MCF 10A (cell line): ENCODE results near the gene FGGY. TPM values are rescaled to one million over a fixed set of nuclear protein-coding genes. Genes with fewer than 3 reads are reported as not detected.

Experiments used
- BruUV-seq: library from RNA; stranded (reverse); fragments of 400-500 nt; replicated peaks from 2 replicates; lab custom pipeline; 2021; lab: Mats Ljungman, UMichigan
- CTCF ChIA-PET: fragments of 300-600 bp; sonication (Branson Sonifier 250); formaldehyde crosslinking; extraction: SDS; loops from one replicate; lab custom pipeline; 2021; ENCODE audit warnings: antibody characterized with exemption, inconsistent platforms; lab: Yijun Ruan, JAX
- POLR2A ChIA-PET: fragments of 300-600, 350-650 bp; sonication (Branson Sonifier 250); formaldehyde crosslinking; extraction: SDS; loops from one replicate; lab custom pipeline; 2020; ENCODE audit warnings: antibody characterized with exemption, inconsistent platforms; lab: Yijun Ruan, JAX
- DNase-seq: peaks from one replicate; pipeline ENCODE4 v3.0.0-alpha.2; 2018; ENCODE audit not compliant: unreplicated experiment
- H3K27ac Mint-ChIP-seq: one replicate; pipeline ENCODE4 v1.8.0; 2022; ENCODE audit warnings: mild to moderate bottlenecking, low read depth, mixed read lengths; ENCODE audit not compliant: unreplicated experiment
- H3K27me3 Mint-ChIP-seq: one replicate; pipeline ENCODE4 v1.8.0; 2022; ENCODE audit warnings: mixed read lengths; ENCODE audit not compliant: insufficient read depth, unreplicated experiment
- H3K36me3 Mint-ChIP-seq: one replicate; pipeline ENCODE4 v1.8.0; 2022; ENCODE audit warnings: mild to moderate bottlenecking, moderate library complexity, mixed read lengths; ENCODE audit not compliant: insufficient read depth, unreplicated experiment
- H3K4me1 Mint-ChIP-seq: one replicate; pipeline ENCODE4 v1.8.0; 2022; ENCODE audit warnings: mixed read lengths; ENCODE audit not compliant: insufficient read depth, unreplicated experiment
- H3K4me3 Mint-ChIP-seq: one replicate; pipeline ENCODE4 v1.8.0; 2022; ENCODE audit warnings: mild to moderate bottlenecking, moderate library complexity, mixed read lengths; ENCODE audit not compliant: unreplicated experiment
- H3K9me3 Mint-ChIP-seq: one replicate; pipeline ENCODE4 v1.8.0; 2022; ENCODE audit warnings: mixed read lengths; ENCODE audit not compliant: unreplicated experiment
- intact Hi-C: fragments of 100-400 bp; cut with micrococcal nuclease; formaldehyde crosslinking; loops from 2 replicates; pipeline ENCODE4 v1.14.1; 2022
- total RNA-seq: library from RNA; stranded (reverse); gene quantifications from 2 replicates; pipeline ENCODE4 v1.2.3, GENCODE V29; 2022
- TF ChIP-seq, protein P1 (sequence below): fragments of 200-600 bp; IDR thresholded peaks from one replicate; pipeline ENCODE4 v1.8.0; 2022; ENCODE audit warnings: antibody characterized with exemption, mild to moderate bottlenecking; ENCODE audit not compliant: unreplicated experiment

Gene FGGY
- total RNA-seq, 1 experiment from 2014 or later, result 10.6 TPM

DNA sequence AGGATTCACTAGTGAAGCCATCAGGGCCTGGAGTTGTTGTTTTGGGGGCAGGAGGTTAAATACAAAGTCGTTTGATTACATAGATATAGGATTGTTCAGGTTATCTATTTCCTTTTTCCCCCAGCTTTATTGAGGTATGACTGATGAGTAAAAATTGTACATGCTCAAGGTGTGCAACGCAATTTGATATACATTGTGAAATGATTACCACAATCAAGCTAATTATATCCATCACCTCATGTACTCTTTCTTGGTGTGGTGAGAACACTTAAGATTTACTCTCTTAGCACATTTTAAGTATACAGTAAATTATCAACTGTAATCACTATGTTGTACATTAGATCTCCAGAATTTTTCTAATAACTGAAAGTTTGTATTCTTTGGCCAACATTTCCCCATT lies 6.0 kb downstream of the FGGY start:
- H3K36me3 Mint-ChIP-seq, result peaks cover 7% of the 10 kb centered on the region

DNA sequence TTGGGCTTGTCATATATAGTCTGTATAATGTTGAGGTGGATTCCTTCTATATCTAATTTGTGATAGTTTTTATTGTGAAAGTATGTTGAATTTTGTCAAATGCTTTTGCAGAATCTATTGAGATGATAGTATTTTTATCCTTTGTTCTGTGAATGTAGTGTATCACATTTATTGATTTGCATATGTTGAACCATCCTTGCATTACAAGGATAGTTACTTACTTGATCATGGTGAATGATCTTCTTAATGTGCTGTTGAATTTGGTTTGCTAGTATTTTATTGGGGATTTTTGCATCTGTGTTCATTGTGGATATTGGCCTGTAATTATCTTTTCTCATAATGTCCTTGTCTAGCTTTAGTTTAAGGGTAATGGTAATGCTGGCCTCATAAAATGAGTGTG lies 8.3 kb downstream of the FGGY start:
- ChIA-PET POLR2A (no interaction called here), CTCF (interaction anchor here (0.5 to 1.2 kb wide), 5 partner anchors 9 to 558 kb away, joined by 3 to 6 read pairs (median 3); no protein-coding TSS in a partner anchor)
- H3K27me3 Mint-ChIP-seq, result no peaks in the 10 kb centered on the region
- BruUV-seq, result no TSS peak
- no peak overlapping the region for H3K27ac Mint-ChIP-seq
- intact Hi-C loops, result no loop called here
- no peak for DNase-seq
- H3K36me3 Mint-ChIP-seq, result peaks cover 7% of the 10 kb centered on the region
- H3K4me3 Mint-ChIP-seq, result no peak overlapping the region
- TF ChIP-seq, protein P1, sequence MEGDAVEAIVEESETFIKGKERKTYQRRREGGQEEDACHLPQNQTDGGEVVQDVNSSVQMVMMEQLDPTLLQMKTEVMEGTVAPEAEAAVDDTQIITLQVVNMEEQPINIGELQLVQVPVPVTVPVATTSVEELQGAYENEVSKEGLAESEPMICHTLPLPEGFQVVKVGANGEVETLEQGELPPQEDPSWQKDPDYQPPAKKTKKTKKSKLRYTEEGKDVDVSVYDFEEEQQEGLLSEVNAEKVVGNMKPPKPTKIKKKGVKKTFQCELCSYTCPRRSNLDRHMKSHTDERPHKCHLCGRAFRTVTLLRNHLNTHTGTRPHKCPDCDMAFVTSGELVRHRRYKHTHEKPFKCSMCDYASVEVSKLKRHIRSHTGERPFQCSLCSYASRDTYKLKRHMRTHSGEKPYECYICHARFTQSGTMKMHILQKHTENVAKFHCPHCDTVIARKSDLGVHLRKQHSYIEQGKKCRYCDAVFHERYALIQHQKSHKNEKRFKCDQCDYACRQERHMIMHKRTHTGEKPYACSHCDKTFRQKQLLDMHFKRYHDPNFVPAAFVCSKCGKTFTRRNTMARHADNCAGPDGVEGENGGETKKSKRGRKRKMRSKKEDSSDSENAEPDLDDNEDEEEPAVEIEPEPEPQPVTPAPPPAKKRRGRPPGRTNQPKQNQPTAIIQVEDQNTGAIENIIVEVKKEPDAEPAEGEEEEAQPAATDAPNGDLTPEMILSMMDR, result no peak
- H3K9me3 Mint-ChIP-seq, result peaks cover 23% of the 10 kb centered on the region
- no peaks in the 10 kb centered on the region for H3K4me1 Mint-ChIP-seq

More for the DNA sequence above, 6.0 kb downstream of the FGGY start:
- no TSS peak for BruUV-seq
- intact Hi-C loops, result no loop called here
- POLR2A ChIA-PET, result no interaction called here
- TF ChIP-seq, protein P1, result no peak
- Mint-ChIP-seq H3K27me3 (no peaks in the 10 kb centered on the region), H3K9me3 (peaks cover 23% of the 10 kb centered on the region), H3K4me3 (no peak overlapping the region), H3K27ac (no peak overlapping the region), H3K4me1 (peaks cover 11% of the 10 kb centered on the region)
- DNase-seq, result no peak
- CTCF ChIA-PET, result no interaction called here

DNA sequence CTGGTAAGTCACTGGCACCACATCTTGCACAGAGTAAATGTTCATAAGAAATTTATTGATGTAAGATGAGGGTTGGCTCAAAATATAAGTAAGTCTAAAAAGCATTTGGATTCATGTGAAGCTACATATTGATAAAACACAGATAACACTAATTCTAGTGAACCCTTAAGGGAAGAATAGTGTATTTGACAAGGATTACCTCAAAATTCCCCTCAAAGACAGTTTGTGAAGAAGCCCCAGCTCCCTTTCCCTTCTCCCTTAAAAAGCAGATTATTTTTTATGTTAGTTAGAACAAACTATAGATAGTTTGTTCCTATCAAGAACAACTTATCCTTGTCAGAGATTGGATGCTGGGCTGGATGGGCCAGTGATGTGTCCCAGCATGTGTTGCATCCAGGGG lies 10.7 kb downstream of the FGGY start:
- TF ChIP-seq, protein P1, result no peak
- Mint-ChIP-seq H3K36me3 (peaks cover 12% of the 10 kb centered on the region), H3K27ac (no peak overlapping the region), H3K9me3 (peaks cover 18% of the 10 kb centered on the region), H3K4me3 (no peak overlapping the region), H3K4me1 (no peaks in the 10 kb centered on the region), H3K27me3 (no peaks in the 10 kb centered on the region)
- intact Hi-C loops, result no loop called here
- ChIA-PET CTCF (no interaction called here), POLR2A (interaction anchor here (0.6 kb wide), 1 partner anchor 127 kb away, joined by 3 read pairs; no protein-coding TSS in a partner anchor)
- BruUV-seq, result no TSS peak
- no peak for DNase-seq

DNA sequence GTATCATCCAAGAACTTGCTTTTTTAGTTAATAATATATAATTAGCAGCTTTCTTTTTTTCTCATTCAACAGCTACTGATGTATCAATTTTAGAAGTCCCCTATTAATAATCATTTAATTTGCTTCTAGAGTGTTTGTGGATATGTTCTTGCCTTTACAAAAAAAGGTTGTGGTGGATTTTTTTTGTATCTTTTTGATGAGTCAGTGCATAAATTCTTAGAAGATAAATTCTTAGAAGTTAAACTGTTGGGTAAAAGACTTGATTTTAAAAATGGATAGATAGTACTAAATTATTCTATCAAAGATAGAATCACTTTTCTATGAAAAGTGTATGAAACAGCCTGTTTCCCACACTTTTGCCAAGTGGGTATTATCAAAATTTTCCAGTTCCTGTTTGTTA lies 11.9 kb downstream of the FGGY start:
- Mint-ChIP-seq H3K9me3 (peaks cover 15% of the 10 kb centered on the region), H3K27ac (no peak overlapping the region), H3K4me1 (no peaks in the 10 kb centered on the region), H3K27me3 (no peaks in the 10 kb centered on the region), H3K36me3 (peaks cover 12% of the 10 kb centered on the region), H3K4me3 (no peak overlapping the region)
- intact Hi-C loops, result no loop called here
- TF ChIP-seq, protein P1, result no peak
- BruUV-seq, result no TSS peak
- CTCF ChIA-PET, result interaction anchor here (1.2 kb wide), 1 partner anchor 11 kb away, joined by 5 read pairs; no protein-coding TSS in a partner anchor
- POLR2A ChIA-PET, result interaction anchor here (0.7 kb wide), 1 partner anchor 125 kb away, joined by 3 read pairs; no protein-coding TSS in a partner anchor
- no peak for DNase-seq
